ENCODE results near the gene BMS1. TPM values are rescaled to one million over a fixed set of nuclear protein-coding genes. Genes with fewer than 3 reads are reported as not detected.
"Not testable (repeated sequence)": the region's sequence is repeated elsewhere in the genome, so short reads cannot be mapped to it uniquely, and the experiment has no call there.

Gene BMS1
- total and polyA plus RNA-seq, 4 experiments from 2014 or later: 7.1 to 18.9 (median 17.8) TPM

DNA sequence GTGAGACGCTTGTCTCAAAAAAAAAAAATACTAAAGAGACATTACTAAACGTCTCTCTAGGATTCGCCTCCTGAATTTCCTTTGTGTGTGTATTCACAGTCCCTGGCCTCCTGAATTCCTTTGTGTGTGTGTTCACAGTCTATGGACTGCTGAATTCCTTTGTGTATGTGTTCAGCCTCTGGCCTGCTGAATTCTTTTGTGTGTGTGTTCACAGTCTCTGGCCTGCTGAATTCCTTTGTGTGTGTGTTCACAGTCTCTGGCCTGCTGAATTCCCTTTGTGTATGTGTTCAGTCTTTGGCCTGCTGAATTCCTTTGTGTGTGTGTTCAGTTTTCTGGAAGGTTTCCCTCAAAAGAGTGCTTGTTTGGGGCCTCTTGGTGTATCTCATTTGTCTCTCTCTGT lies 8.2 kb downstream of the BMS1 start:
- Mint-ChIP-seq H3K9me3 (peaks cover 0 to 4% (median 0%) of the 10 kb centered on the region in 8 donors), H3K36me3 (peaks cover 83 to 89% of the 10 kb centered on the region in 2 donors), H3K27ac (peak overlapping the region in 1 of 7 donors; percentile 23), H3K4me3 (no peak overlapping the region), H3K4me1 (peaks cover 0 to 11% (median 3%) of the 10 kb centered on the region in 4 donors), H3K27me3 (no peaks in the 10 kb centered on the region)
- Histone ChIP-seq H3K36me3 (ENCODE audit: insufficient read depth, low read length) (peaks cover 63% of the 10 kb centered on the region), H3K4me3 (ENCODE audit: low read length in 2 of 2) (no peak overlapping the region), H3K27ac (ENCODE audit: low read depth, low read length) (no peak overlapping the region), H3K9me3 (ENCODE audit: control insufficient read depth in 1 of 2, low read length in 2 of 2) (no peaks in the 10 kb centered on the region), H3K27me3 (ENCODE audit: insufficient read depth, low read length) (no peaks in the 10 kb centered on the region), H3K4me1 (ENCODE audit: insufficient read depth, low read length) (no peaks in the 10 kb centered on the region)
- CTCF ChIA-PET (ENCODE audit: partially characterized antibody): no interaction called here
- intact Hi-C loops (cut with micrococcal nuclease): no loop called here
- POLR2A ChIA-PET (ENCODE audit: partially characterized antibody): no interaction called here
- no peak for DNase-seq

DNA sequence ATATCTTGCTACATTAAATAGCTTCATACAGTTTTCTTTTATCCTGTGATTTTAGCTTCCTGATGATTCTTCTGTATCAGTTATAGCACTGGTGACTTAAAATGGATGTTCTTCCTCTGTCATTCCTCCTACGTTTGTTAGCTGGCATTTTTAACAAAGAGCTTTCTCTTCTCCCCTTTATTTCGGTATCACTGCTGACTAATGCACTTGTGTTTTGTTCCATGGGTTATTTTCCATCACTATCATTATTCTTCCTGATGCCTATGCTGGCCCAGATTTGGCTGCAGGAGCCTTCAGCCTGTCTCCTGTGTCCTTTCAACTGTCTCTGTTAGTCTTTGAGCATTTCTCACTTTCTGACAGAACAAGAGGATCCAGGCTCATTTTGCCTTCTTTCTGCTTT lies 13.1 kb downstream of the BMS1 start:
- ChIA-PET CTCF (ENCODE audit: partially characterized antibody) (interaction anchor here (1.3 to 1.7 kb wide), 2 partner anchors 12 to 43 kb away, joined by 4 read pairs; no protein-coding TSS in a partner anchor), POLR2A (ENCODE audit: partially characterized antibody) (no interaction called here)
- H3K9me3 Mint-ChIP-seq: peaks cover 0 to 4% (median 0%) of the 10 kb centered on the region in 8 donors
- DNase-seq: no peak
- peaks cover 93 to 95% of the 10 kb centered on the region in 2 donors for H3K36me3 Mint-ChIP-seq
- Histone ChIP-seq H3K9me3 (ENCODE audit: control insufficient read depth in 1 of 2, low read length in 2 of 2) (no peaks in the 10 kb centered on the region), H3K27ac (ENCODE audit: low read depth, low read length) (no peak overlapping the region), H3K27me3 (ENCODE audit: insufficient read depth, low read length) (no peaks in the 10 kb centered on the region), H3K36me3 (ENCODE audit: insufficient read depth, low read length) (peaks cover 76% of the 10 kb centered on the region), H3K4me1 (ENCODE audit: insufficient read depth, low read length) (no peaks in the 10 kb centered on the region), H3K4me3 (ENCODE audit: low read length in 2 of 2) (no peak overlapping the region)
- intact Hi-C loops (cut with micrococcal nuclease): no loop called here
- H3K27ac Mint-ChIP-seq: no peak overlapping the region
- peaks cover under 1 to 16% (median 5%) of the 10 kb centered on the region in 4 donors for H3K4me1 Mint-ChIP-seq
- no peak overlapping the region for H3K4me3 Mint-ChIP-seq
- H3K27me3 Mint-ChIP-seq: no peaks in the 10 kb centered on the region

DNA sequence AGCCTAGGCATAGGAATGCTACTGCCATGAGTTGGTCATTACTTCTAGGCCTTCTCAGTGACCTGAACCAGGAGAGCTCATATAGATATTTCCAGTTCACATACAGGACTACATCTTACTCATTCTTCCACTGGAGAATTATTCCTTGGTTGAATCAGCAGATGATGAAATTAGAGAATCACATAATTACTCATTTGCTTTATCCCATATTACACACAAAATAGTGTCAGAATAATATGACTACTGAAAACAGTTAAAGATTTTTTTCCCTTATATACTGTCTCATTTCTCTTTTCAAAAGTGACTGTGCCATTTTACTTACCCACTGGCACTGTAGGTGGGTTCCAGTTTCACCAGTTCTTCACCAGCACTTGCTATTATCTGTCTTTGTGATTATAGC lies 18.5 kb downstream of the BMS1 start:
- no peaks in the 10 kb centered on the region for H3K4me1 ChIP-seq (ENCODE audit: insufficient read depth, low read length)
- no peaks in the 10 kb centered on the region for H3K9me3 ChIP-seq (ENCODE audit: control insufficient read depth in 1 of 2, low read length in 2 of 2)
- H3K27ac ChIP-seq (ENCODE audit: low read depth, low read length): no peak overlapping the region
- intact Hi-C loops (cut with micrococcal nuclease): no loop called here
- H3K27me3 Mint-ChIP-seq: no peaks in the 10 kb centered on the region
- H3K9me3 Mint-ChIP-seq: no peaks in the 10 kb centered on the region
- H3K36me3 ChIP-seq (ENCODE audit: insufficient read depth, low read length): peaks cover 71% of the 10 kb centered on the region
- no peak for DNase-seq
- peaks cover 4 to 17% (median 6%) of the 10 kb centered on the region in 4 donors for H3K4me1 Mint-ChIP-seq
- no peaks in the 10 kb centered on the region for H3K27me3 ChIP-seq (ENCODE audit: insufficient read depth, low read length)
- H3K27ac Mint-ChIP-seq: no peak overlapping the region
- CTCF ChIA-PET (ENCODE audit: partially characterized antibody): interaction anchor here (1.2 kb wide), 1 partner anchor 17 kb away, joined by 4 read pairs; no protein-coding TSS in a partner anchor
- H3K4me3 ChIP-seq (ENCODE audit: low read length in 2 of 2): no peak overlapping the region
- POLR2A ChIA-PET (ENCODE audit: partially characterized antibody): no interaction called here
- H3K4me3 Mint-ChIP-seq: no peak overlapping the region
- H3K36me3 Mint-ChIP-seq: peaks cover 80 to 92% of the 10 kb centered on the region in 2 donors

GRCh38 chr10:42802876-42803275 lies 20.3 kb downstream of the BMS1 start:
- POLR2A ChIA-PET (ENCODE audit: partially characterized antibody): no interaction called here
- H3K9me3 ChIP-seq (ENCODE audit: control insufficient read depth in 1 of 2, low read length in 2 of 2): no peaks in the 10 kb centered on the region
- no peak for DNase-seq
- no peaks in the 10 kb centered on the region for H3K4me1 ChIP-seq (ENCODE audit: insufficient read depth, low read length)
- H3K27me3 ChIP-seq (ENCODE audit: insufficient read depth, low read length): no peaks in the 10 kb centered on the region
- H3K27me3 Mint-ChIP-seq: no peaks in the 10 kb centered on the region
- no peak overlapping the region for H3K27ac Mint-ChIP-seq
- H3K9me3 Mint-ChIP-seq: no peaks in the 10 kb centered on the region
- H3K4me3 ChIP-seq (ENCODE audit: low read length in 2 of 2): no peak overlapping the region
- intact Hi-C loops (cut with micrococcal nuclease): no loop called here
- peaks cover 72 to 88% of the 10 kb centered on the region in 2 donors for H3K36me3 Mint-ChIP-seq
- CTCF ChIA-PET (ENCODE audit: partially characterized antibody): no interaction called here
- H3K36me3 ChIP-seq (ENCODE audit: insufficient read depth, low read length): peaks cover 54% of the 10 kb centered on the region
- peaks cover 5 to 11% (median 7%) of the 10 kb centered on the region in 4 donors for H3K4me1 Mint-ChIP-seq
- no peak overlapping the region for H3K4me3 Mint-ChIP-seq
- no peak overlapping the region for H3K27ac ChIP-seq (ENCODE audit: low read depth, low read length)

DNA sequence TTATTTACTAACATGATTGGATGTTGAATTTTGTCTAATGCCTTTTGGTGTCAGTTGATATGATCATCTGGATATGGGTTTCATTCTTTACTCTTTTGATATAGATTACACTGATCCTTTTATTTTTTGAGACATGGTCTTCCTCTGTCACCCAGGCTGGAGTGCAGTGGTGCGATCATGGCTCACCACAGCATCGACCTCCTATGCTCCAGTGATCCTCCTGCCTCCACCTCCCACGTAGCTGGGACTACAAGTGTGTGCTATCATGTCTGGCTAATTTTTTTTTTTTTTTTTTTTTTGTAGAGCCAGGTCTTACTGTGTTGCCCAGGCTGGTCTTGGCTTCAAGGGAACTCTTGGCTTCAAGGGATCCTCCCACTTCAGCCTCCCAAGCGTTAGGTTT lies 27.1 kb downstream of the BMS1 start:
- peak overlapping the region in 3 of 7 donors; percentile 13 to 46 (median 42) for H3K27ac Mint-ChIP-seq

DNA sequence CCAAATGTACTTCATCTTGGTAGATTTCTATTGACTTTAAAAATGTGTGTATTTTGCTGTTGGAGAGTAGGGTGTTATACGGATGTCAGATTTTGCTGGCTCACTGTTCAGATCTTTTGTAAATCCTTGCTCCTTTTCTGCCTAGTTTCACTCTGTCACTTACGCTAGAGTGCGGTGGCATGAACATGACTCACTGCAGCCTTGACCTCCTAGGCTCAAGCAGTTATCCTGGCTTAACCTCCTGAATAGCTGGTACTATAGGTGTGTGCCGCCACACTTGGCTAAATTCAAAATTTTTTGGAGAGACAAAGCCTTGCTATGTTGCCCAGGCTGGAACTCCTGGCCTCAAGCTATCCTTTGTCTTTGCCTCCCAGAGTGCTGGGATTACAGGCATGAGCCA lies 29.4 kb downstream of the BMS1 start:
- Mint-ChIP-seq H3K9me3 (peaks cover 0 to 12% (median 8%) of the 10 kb centered on the region in 8 donors), H3K36me3 (peaks cover 72 to 81% of the 10 kb centered on the region in 2 donors), H3K27me3 (no peaks in the 10 kb centered on the region), H3K27ac (peak overlapping the region in 1 of 7 donors; percentile 35), H3K4me3 (peak overlapping the region in 1 of 8 donors; percentile 15), H3K4me1 (peaks cover 18 to 35% (median 26%) of the 10 kb centered on the region in 4 donors)
- Histone ChIP-seq H3K36me3 (ENCODE audit: insufficient read depth, low read length) (peaks cover 12% of the 10 kb centered on the region), H3K4me3 (ENCODE audit: low read length in 2 of 2) (no peak overlapping the region), H3K27me3 (ENCODE audit: insufficient read depth, low read length) (no peaks in the 10 kb centered on the region), H3K9me3 (ENCODE audit: control insufficient read depth in 1 of 2, low read length in 2 of 2) (no peaks in the 10 kb centered on the region), H3K27ac (ENCODE audit: low read depth, low read length) (no peak overlapping the region), H3K4me1 (ENCODE audit: insufficient read depth, low read length) (no peaks in the 10 kb centered on the region)
- intact Hi-C loops (cut with micrococcal nuclease): no loop called here
- no peak for DNase-seq
- CTCF ChIA-PET (ENCODE audit: partially characterized antibody): no interaction called here
- POLR2A ChIA-PET (ENCODE audit: partially characterized antibody): no interaction called here

More for the DNA sequence above, 27.1 kb downstream of the BMS1 start:
- no peak overlapping the region for H3K4me3 Mint-ChIP-seq
- ChIA-PET POLR2A (ENCODE audit: partially characterized antibody) (no interaction called here), CTCF (ENCODE audit: partially characterized antibody) (no interaction called here)
- Histone ChIP-seq H3K9me3 (ENCODE audit: control insufficient read depth in 1 of 2, low read length in 2 of 2) (no peaks in the 10 kb centered on the region), H3K27ac (ENCODE audit: low read depth, low read length) (no peak overlapping the region), H3K4me1 (ENCODE audit: insufficient read depth, low read length) (no peaks in the 10 kb centered on the region), H3K4me3 (ENCODE audit: low read length in 2 of 2) (no peak overlapping the region), H3K27me3 (ENCODE audit: insufficient read depth, low read length) (no peaks in the 10 kb centered on the region), H3K36me3 (ENCODE audit: insufficient read depth, low read length) (peaks cover 21% of the 10 kb centered on the region)
- intact Hi-C loops (cut with micrococcal nuclease): no loop called here
- DNase-seq: no peak
- peaks cover 70 to 80% of the 10 kb centered on the region in 2 donors for H3K36me3 Mint-ChIP-seq
- peaks cover 0 to 10% (median 7%) of the 10 kb centered on the region in 8 donors for H3K9me3 Mint-ChIP-seq
- peaks cover 17 to 31% (median 25%) of the 10 kb centered on the region in 4 donors for H3K4me1 Mint-ChIP-seq
- H3K27me3 Mint-ChIP-seq: no peaks in the 10 kb centered on the region

DNA sequence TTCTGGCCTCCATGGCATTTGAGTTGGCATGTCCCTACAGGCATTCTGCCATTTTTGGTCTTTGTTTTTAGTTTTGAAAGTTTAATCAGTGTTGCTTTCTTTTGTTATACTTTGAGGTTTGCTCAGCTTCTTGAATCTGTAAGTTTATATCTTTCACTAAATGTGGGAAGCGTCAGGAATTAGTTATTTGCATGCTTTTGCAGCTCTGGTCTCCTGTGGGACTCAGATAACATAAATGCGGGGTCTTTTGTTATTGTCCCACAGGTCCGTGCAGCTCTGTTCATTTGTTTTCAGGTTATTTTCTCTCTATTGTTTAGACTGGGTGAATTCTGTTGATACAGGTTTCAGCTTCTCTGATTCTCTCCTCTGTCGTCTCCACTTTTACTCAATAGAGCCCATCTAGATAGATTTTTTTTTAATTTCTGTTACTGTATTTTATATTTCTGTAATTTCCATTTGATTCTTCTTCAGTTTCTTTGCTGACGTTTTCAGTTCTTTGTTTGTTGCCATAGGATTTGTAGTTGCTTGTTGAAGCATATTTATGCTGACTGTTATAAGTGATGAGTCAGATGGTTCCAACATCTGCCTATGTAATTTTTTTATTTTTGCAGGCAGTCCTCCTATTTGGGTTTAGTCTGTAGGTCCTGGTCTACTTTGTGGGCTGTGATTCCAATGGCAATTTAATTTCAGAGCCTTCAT lies 31.5 kb downstream of the BMS1 start:
- H3K27ac Mint-ChIP-seq; H3K27ac ChIP-seq (ENCODE audit: low read depth, low read length); H3K27me3 ChIP-seq (ENCODE audit: insufficient read depth, low read length); intact Hi-C loops (cut with micrococcal nuclease); H3K4me1 ChIP-seq (ENCODE audit: insufficient read depth, low read length); DNase-seq; H3K4me3 ChIP-seq (ENCODE audit: low read length in 2 of 2); H3K9me3 ChIP-seq (ENCODE audit: control insufficient read depth in 1 of 2, low read length in 2 of 2); POLR2A ChIA-PET (ENCODE audit: partially characterized antibody); H3K27me3 Mint-ChIP-seq; CTCF ChIA-PET (ENCODE audit: partially characterized antibody): not testable (repeated sequence)
- peaks cover 18% of the 10 kb centered on the region for H3K36me3 ChIP-seq (ENCODE audit: insufficient read depth, low read length)
- Mint-ChIP-seq H3K9me3 (peaks cover 0 to 12% (median 8%) of the 10 kb centered on the region in 8 donors), H3K36me3 (peaks cover 77 to 86% of the 10 kb centered on the region in 2 donors), H3K4me3 (peak overlapping the region in 1 of 8 donors; percentile 11), H3K4me1 (peaks cover 16 to 35% (median 22%) of the 10 kb centered on the region in 4 donors)

All from CD4-positive, alpha-beta memory T cell (primary cell).